GM18858 (cell line): Measurements from ENCODE around the gene HNF1A.

Experiments
- ATAC-seq: cut with Tn5 transposase; IDR thresholded peaks from one replicate; pipeline ENCODE4 v1.9.1; 2021; ENCODE audit not compliant: unreplicated experiment

HNF1A gene

DNA sequence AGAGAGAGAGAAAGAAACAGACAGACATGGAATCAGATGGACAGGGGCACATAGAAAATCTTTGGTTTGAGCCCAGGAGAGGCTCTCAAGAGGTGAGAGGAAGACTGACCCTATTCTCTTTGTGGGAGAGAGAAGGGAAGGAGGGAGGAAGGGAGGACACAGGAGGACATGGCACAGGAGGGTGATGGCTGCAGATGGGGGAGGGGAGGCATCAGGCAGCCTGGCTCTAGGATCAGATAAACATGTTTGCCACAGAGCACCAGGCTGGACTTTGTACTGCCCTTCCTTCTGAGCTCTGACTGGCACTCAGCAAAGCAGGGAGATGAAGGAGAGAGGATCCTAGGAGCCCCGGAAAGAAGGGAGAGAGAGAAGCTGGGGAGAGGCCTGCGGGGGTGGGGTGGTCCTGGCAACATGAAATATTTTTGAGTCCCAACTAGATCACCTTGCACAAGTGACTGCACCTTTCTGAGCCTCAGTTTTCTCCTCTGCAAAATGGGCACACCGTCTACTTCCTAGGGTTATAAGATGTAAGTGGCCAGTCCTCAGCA lies 6.1 kb downstream of the HNF1A start:
- no peak for ATAC-seq

DNA sequence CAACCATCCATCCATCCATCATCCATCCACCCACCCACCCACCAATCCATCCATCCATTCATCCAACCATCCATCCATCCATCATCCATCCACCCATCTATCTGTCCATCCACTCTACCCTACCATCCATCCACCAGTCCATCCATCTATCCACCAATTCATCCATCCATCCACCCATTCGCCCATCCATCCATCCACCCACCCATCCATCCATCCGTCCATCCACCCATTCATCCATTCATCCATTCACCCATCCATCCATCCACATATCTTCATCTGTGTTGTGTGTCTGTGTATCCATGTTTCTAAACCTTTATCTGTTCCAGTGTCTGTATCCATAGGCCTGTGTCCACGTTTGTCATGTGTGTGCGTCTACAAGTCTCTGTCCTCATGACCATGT lies 9.9 kb downstream of the HNF1A start:
- ATAC-seq = no peak

DNA sequence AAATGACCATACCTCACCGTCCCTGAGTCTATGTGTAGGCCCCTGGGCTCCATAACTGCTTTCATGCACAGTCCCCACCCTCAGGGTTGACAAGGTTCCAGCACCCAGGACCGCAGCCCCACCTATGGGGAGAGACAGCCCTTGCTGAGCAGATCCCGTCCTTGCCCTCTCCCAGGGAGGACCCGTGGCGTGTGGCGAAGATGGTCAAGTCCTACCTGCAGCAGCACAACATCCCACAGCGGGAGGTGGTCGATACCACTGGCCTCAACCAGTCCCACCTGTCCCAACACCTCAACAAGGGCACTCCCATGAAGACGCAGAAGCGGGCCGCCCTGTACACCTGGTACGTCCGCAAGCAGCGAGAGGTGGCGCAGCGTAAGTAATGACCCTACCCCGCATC lies 10.3 kb downstream of the HNF1A start:
- ATAC-seq = no peak

DNA sequence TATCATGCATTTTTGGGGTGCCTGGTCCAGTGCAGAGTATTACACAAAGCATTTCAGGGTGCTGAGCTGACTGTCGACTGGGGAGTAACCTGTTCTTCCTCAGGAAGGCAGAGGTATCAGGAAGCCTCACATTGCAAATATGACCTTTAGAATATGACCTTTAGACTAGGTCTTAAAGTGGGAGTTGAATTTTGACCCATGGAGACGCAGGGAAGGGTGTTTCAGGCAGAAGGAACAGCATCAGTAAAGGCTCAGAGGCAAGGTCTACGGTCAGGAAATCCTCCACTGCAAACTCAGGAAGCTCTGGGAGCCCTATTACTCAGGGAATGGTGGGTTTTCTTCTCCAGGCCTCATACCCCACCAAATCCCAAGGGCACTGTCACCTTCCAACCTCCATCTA lies 11.3 kb downstream of the HNF1A start:
- no peak for ATAC-seq

DNA sequence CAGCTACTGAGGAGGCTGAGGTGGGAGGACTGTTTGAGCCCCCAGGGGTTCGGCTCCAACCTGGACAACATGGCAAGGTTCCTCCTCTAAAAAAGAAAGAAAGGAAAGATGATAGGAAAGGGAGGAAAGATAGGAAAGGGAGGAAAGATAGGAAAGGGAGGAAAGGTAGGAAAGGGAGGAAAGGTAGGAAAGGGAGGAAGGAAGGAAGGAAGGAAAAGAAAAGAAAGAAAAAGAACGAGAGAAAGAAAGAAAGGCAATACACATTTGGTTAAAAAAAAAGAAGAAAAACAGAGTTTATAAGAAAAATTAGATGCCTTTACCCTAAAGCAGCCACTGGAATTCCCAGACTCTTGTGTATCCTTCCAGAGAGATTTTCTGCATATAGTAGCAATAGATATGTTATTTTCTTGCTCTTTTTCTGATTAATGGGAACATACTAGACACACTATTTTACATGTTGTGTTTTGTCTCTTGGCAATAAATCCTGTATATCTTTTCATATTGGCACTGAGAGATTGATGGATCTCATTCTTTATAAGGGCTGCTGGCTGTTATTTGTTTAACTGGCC lies 12.2 kb downstream of the HNF1A start:
- no peak for ATAC-seq

DNA sequence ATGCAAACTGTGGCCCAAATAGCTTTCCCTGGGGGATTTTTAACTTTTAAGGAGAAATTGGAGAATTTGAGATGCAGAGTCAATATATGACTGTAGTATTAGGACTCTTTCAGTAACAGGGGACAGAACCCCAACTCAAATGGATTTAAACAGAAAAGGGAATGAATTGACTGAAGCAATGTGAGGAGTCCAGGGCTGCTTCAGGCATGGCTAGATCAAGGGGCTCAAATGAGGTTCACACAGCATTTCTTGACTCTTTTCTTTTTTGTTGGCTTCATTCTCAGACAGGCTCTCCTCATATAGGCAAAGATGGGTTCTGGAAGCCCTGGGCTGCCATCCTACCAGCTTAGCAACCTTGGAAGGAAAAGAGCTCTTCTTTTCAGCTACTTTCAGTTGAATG lies 13.6 kb downstream of the HNF1A start:
- no peak for ATAC-seq

DNA sequence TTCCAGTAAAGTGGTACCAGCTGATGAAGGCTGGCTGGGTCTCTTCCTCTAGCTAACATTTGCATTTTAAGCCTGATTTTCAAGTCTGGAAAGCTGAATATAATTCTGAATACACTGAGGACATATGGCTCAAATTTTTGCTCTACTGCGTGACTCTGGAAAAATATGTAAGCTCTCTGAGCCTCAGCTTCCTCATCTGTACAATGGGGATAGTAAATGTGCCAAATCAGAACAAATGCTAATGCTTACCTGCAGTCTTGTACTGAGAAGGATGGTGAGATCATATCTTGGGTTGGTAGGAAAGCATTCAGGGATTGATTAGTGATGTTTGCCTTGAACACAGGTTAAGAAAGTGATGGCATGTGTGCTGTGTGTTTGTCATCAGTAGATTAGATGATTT lies 14.6 kb downstream of the HNF1A start:
- no peak for ATAC-seq

DNA sequence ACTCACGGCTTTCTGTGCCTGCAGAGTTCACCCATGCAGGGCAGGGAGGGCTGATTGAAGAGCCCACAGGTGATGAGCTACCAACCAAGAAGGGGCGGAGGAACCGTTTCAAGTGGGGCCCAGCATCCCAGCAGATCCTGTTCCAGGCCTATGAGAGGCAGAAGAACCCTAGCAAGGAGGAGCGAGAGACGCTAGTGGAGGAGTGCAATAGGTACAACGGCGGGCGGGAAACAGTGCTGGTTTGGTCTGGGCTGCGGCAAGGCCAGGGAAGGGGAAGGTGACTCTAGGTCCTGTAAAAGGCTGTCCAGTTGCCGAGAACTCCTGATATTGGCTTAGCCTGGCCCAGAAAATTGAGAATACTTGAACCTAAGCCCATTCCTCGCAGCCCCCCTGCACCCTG lies 15.2 kb downstream of the HNF1A start:
- ATAC-seq = no peak

DNA sequence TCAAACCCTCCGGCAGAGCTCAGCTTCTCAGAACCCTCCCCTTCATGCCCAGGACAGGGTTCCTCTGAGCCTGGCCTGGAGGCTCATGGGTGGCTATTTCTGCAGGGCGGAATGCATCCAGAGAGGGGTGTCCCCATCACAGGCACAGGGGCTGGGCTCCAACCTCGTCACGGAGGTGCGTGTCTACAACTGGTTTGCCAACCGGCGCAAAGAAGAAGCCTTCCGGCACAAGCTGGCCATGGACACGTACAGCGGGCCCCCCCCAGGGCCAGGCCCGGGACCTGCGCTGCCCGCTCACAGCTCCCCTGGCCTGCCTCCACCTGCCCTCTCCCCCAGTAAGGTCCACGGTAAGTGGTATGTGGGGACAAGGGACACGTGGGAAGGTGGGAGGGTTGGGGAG lies 15.7 kb downstream of the HNF1A start:
- ATAC-seq = no peak

DNA sequence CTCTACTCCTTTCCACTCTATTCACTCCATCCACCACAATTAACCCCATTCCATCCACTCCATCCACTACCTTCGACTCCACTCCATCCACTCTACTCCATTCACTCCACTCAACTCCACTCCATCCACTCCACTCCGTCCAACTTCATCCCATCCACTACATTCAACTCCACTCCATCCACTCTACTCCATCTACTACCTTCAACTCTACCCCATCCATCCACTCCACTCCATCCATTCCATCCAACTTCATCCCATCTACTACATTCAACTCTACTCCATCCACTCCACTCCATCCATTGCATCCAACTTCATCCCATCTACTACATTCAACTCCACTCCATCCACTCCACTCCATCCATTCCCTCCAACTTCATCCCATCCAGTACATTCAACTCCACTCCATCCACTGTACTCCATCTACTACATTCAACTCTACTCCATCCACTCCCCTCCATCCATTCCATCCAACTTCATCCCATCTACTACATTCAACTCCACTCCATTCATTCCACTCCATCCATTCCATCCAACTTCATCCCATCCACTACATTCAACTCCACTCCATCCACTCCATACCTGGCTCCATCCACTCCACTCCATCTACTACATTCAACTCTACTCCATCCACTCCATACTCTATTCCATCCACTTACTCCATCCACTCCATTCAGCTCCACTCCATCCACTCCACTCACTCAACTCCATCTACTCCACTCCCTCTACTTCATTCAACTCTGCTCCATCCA lies 16.4 kb downstream of the HNF1A start:
- ATAC-seq = no peak

DNA sequence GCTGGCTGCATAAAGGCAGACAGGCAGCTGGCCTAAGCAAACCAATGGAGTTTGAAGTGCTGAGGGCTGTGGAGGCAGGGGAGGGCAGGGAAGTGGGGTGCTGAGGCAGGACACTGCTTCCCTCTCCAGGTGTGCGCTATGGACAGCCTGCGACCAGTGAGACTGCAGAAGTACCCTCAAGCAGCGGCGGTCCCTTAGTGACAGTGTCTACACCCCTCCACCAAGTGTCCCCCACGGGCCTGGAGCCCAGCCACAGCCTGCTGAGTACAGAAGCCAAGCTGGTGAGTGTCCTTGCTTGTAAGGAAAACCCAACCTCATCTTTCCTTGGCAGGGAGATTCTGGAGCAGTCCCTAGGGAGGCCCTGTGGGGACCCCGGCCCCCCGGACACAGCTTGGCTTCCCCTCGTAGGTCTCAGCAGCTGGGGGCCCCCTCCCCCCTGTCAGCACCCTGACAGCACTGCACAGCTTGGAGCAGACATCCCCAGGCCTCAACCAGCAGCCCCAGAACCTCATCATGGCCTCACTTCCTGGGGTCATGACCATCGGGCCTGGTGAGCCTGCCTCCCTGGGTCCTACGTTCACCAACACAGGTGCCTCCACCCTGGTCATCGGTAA lies 17.9 kb downstream of the HNF1A start:
- no peak for ATAC-seq

DNA sequence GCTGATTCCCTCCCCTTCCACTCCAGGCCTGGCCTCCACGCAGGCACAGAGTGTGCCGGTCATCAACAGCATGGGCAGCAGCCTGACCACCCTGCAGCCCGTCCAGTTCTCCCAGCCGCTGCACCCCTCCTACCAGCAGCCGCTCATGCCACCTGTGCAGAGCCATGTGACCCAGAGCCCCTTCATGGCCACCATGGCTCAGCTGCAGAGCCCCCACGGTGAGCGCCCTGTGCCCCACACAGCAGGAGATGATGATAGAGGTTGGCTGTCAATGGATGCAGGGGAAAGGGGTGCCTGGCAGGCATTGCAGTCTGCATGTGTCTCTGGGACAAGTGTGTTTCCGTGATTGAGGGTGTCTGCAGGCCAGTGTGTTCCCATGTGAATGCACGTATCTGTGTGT lies 19.1 kb downstream of the HNF1A start:
- ATAC-seq = no peak

DNA sequence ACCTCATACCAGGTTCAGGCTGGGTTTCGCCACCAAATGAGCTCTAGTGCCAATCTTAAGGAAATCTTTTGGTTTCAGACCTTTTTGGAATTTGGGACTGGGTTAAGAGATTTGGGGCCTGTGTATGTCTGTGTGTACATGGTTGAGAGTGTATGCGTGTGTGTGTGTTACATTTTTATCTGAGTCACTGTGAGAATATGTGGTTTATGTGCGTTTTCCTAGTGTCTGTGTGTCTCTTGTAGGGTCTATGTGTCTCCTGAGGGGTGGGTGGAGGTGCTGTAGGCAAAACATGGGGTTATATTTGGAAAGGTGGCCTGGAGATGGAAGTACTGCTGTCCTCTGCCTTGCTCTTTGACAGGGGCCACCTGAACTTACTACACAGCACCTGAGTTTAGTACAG lies 20.1 kb downstream of the HNF1A start:
- no peak for ATAC-seq

DNA sequence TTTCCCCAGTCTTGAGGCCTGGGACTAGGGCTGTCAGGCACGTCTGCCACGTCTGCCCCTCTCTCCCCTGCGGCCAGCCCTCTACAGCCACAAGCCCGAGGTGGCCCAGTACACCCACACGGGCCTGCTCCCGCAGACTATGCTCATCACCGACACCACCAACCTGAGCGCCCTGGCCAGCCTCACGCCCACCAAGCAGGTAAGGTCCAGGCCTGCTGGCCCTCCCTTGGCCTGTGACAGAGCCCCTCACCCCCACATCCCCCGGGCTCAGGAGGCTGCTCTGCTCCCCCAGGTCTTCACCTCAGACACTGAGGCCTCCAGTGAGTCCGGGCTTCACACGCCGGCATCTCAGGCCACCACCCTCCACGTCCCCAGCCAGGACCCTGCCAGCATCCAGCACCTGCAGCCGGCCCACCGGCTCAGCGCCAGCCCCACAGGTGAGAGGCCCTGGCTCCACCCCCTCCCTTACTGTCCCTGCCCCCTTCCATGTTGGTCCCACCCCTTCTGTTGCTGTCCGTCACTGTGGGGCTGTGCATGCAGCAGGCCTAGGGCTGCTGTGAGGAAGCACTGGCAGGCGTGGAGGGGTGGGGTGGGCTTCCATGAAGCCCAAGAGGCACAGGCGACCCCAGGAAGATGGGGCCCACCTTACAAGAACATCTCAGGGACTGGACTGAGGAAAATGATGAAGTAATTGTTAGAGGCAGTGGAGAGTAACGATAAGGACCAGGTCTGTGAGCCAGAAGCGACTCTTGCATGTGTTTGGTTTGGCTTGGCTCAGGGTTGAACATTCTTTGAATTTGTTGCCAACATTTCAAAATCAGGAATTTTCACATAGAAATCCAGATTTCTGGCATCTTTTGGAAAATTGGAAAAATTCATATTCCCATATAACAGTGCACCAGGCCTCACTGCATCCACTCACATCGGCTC lies 21.1 kb downstream of the HNF1A start:
- ATAC-seq = no peak

DNA sequence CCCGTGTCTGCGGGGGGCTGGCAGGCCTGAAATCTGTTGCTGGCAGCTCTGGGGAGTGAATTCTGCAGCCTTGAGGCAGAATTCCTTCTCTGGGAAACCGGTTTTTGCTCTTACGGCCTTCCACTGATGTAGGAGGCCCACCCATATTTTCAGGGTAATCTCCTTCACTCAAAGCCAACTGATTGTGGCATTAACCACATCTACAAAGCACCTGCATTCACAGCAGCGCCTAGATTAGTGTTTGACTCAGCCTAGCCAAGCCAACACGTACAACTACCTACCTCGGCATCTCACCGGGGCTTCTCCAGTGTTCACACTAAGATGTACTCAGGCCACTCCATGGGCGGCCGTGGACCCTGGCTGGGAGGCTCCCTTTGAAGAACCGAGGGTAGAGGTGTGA lies 22.2 kb downstream of the HNF1A start:
- ATAC-seq = no peak

DNA sequence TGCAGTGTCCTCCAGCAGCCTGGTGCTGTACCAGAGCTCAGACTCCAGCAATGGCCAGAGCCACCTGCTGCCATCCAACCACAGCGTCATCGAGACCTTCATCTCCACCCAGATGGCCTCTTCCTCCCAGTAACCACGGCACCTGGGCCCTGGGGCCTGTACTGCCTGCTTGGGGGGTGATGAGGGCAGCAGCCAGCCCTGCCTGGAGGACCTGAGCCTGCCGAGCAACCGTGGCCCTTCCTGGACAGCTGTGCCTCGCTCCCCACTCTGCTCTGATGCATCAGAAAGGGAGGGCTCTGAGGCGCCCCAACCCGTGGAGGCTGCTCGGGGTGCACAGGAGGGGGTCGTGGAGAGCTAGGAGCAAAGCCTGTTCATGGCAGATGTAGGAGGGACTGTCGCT lies 22.7 kb downstream of the HNF1A start:
- no peak for ATAC-seq

DNA sequence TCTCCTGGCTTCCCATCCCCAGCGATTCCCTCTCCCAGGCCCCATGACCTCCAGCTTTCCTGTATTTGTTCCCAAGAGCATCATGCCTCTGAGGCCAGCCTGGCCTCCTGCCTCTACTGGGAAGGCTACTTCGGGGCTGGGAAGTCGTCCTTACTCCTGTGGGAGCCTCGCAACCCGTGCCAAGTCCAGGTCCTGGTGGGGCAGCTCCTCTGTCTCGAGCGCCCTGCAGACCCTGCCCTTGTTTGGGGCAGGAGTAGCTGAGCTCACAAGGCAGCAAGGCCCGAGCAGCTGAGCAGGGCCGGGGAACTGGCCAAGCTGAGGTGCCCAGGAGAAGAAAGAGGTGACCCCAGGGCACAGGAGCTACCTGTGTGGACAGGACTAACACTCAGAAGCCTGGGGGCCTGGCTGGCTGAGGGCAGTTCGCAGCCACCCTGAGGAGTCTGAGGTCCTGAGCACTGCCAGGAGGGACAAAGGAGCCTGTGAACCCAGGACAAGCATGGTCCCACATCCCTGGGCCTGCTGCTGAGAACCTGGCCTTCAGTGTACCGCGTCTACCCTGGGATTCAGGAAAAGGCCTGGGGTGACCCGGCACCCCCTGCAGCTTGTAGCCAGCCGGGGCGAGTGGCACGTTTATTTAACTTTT lies 23.6 kb downstream of the HNF1A start:
- ATAC-seq = no peak

DNA sequence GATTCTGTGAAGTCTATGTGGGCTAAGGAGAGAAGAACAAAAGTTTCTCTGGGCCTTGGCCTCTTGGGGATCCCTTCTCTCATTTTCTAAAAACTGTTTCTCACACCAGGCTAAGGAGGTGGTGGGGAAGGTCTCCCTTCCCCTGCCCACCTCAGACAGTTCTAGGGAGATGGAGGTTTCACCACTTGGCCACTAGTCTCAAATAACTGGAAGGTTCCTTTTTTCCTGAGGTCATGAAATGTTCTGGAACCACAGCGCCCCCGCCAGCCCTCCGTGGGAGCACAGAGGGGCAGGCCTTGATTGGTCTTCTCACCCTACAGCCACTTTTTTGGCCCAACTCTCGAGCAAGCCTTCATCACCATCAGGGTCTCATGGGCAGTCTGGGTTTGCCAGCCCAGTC lies 25.3 kb downstream of the HNF1A start:
- ATAC-seq = no peak

DNA sequence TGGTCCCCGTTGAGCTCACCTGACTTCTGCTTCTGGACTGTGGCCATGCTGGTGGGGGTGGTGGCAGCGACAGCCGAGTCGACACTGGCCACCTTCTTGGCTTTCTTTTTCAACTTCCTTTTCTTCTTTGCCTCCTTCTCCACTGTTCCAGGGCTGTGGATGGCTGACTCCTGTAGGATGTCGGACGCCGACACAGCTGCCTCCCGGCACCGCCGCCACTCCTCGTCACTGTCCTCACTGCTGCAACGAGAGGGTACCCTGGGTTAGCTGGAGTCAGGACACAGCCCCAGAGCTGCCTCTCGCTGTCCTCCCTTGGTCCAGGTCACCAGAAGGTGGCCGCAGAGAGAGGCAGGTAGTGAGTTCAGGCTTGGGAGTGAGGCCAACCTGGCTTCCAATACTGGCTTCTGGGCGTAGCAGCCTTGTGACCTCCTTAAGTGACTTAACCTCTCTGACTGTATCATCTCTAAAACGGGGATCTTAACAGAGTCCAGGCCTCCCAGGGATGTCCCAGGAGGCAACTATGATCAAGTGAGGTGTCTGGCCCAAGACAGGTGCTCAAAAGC lies 26.0 kb downstream of the HNF1A start:
- no peak for ATAC-seq

DNA sequence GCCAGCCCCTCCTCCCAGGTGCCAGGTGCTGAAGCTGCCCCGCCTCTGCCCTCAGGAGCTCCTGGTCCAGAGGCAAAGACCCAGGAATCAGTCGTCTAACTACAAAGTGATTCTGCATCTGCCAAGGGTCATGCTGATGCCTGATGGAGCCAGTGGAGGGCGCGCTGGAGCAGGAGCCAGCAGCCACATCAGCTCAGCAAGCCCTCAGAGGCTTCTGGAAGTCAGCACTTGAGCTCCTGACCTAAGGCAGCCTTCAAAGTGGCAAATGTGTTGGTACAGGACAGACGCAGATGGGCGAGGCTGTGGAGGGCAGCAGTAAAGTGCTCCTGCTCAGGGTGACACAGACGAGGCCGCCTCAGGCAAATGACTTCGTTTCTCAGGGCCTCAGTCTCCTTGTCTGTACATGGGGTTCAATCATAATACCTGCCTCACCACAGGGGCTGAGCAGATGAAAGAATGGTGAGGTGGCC lies 27.0 kb downstream of the HNF1A start:
- no peak for ATAC-seq
